A172 (cell line): ENCODE measurements around the gene AIG1. TPM values are rescaled to one million over a fixed set of nuclear protein-coding genes. Genes with fewer than 3 reads are reported as not detected.
"Not testable (repeated sequence)": the region's sequence is repeated elsewhere in the genome, so short reads cannot be mapped to it uniquely, and the experiment has no call there.

ENCODE experiments used
- DNase-seq: peaks from one replicate; pipeline ENCODE4 v3.0.0-alpha.2; 2015; ENCODE audit warnings: low spot score
- total RNA-seq: library from RNA; depleted of rRNA; stranded (reverse); fragments of >200 nt; shearing (Covaris generic); gene quantifications from 2 replicates; pipeline ENCODE4 v1.2.3, GENCODE V29; 2014

The AIG1 gene
- total RNA-seq, 1 experiment from 2014 or later = 73.0 TPM

DNA sequence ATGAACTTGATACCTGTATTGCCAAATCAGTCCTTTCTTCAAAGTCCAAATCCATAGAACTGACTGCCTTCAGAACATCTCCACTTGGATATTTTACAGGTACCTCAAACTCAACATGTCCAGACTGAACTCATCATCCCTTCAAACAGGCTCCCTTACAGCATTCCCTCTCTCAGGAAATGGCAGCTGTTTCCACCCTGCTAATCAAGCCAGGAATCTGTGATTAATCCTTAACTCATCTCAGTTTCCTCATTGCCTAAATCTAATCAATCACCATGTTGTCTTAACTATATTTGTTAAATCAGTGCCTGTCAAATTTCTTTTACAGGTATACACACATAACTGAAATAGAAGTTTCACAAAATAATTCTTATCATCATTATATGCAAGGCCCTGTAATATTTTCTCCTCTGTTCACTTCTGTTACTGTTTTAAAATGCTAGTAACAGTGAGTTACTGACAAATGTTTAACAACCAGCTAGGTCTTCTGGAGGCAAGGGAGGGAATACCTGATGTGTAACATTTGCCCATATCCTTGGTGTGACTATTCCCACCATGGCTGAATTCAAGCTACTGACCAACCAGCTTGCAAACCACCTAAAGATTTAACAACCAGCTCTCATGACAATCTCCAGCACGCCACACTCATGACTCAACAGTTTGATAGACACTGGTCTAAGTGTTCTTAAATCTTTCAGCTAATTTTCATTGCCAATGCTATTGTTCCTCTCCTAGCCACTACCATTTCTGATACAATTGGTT lies 264.9 kb downstream of the AIG1 start:
- DNase-seq = peak; percentile 50

DNA sequence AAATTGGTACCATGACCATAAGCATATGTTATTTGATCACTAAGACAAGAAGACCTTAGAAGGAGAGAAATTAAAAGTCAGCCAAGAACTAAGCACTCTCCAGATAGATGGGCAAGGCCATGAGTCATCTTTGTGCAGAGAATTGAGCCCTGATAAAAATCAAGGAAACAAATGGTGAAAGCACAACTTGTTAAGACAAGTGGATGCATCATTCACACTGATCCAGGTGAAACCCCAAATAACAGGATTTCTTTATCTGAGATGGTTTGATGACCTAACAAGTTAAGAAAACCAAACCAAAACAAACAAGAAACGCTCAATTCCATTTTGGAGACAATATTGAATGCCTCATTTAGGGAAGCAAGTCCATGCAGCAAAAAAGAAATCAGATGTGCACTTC lies 268.2 kb downstream of the AIG1 start:
- DNase-seq = peak; percentile 69

GRCh38 chr6:143329323-143329722 lies 268.6 kb downstream of the AIG1 start:
- no peak for DNase-seq

DNA sequence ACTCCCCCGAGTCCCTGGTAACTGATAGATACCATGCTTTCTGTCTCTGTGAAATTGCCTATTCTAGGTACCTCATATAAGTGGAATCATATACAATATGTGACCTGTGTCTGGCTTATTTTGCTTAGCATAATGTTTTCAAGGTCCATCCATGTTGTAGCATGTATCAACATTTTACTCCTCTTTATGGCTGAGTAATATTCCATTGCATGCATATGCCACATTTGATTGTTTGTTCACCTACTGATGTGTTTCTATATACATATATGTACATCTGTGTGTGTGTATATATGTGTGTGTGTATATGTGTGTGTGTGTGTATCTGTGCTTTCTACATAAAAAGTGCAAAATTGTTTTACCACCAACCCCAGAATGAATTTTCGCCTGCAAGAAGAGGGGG lies 270.7 kb downstream of the AIG1 start:
- no peak for DNase-seq

DNA sequence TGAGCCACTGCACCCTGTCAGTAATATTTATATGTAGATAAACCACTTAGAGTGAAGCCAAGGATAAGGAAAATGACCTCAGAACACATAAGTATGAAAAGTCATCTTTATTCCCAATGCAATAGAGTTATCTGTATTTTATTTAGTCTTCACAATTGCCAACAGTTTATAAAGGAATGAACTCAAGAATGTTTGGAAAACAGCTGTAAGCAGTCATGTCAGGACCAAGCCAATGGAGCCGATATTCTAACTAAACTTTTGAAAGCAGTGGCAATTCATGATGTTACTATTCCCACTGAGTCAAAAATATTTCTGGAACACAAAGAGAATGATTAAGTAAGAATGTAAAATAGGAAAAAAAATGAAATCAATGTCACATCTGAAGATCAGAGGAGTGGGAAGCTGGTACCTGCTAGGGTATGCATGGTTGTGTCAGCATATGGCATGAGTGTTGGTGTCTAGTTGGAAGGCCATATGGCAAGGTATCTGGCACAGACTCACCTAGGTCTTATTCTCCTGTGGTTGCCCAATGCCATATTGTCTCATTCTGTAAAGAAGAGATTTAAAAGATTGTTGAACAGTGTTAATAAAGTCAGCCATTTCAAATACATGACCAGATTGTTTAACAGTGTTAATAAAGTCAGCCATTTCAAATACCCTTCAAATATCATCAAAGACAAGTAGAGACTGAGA lies 271.6 kb downstream of the AIG1 start:
- no peak for DNase-seq

DNA sequence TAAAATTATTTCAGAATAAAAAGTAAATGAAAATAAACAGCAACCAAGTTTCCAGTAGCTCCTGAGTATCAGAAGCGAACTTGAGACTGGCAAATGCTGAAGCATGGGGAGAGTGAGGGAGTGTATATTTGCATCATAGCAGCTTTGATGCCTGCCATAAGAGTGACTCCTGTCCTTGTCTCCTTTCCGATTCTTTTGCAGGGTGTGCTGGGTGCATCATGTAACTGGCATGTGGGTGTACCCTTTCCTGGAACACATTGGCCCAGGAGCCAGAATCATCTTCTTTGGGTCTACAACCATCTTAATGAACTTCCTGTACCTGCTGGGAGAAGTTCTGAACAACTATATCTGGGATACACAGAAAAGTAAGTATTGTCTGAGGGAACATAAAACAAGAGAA lies 272.4 kb downstream of the AIG1 start:
- no peak for DNase-seq

DNA sequence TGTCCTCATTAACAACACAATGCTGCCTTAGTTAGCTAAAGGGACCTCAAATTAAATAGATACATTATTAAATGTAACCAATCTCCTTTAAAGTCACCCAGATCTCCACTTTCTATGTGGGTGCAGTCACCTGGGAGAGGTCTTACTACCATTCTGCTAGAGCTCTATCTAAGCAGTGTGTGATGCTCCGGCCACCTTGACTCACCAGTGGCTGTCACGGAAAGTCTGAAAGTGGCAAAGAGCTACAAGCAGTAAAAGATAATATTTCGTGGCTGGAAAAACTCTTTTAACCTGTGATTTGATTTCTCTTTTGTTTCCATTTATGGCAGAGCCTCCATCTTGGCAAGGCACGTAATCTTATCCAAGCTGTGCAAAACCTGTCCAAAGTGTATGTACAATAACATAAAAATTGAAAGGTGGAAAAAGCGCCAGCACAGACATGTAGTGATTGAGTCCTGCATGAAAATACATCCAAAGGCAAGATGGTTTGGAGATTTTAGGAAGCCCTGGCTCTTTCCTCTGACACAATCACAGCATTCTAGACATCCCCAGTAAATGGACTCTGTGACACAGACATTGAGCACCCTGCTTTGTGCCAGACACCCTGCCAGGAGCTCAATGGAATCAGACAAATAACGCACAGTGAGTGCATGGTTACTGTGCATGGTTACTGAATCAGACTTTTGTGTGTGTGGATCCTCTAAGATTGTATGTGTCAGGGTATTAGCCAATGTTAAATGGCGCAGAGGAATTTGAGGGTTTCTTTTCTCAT lies 273.2 kb downstream of the AIG1 start:
- no peak for DNase-seq

DNA sequence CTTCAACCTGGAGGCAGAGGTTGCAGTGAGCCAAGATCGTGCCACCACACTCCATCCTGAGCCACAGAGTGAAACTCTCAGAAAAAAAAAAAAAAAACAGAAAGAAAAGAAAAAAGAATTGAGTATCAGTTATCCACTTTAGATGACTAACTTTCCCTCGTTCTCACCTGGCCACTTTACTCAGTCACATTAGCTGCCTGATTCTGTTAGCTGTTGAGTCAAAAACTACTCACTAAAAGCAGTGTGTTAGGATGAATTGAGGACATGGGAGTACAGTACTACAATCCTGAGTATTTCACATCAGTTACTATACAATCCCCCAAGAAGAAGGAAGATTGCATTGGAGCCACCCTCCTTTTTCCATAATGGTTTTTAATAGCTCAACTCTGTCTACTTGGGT lies 275.2 kb downstream of the AIG1 start:
- no peak for DNase-seq

- DNase-seq = peak; percentile 50
These were observed 275.9 kb downstream of the AIG1 start for GRCh38 chr6:143336446-143337152.

DNA sequence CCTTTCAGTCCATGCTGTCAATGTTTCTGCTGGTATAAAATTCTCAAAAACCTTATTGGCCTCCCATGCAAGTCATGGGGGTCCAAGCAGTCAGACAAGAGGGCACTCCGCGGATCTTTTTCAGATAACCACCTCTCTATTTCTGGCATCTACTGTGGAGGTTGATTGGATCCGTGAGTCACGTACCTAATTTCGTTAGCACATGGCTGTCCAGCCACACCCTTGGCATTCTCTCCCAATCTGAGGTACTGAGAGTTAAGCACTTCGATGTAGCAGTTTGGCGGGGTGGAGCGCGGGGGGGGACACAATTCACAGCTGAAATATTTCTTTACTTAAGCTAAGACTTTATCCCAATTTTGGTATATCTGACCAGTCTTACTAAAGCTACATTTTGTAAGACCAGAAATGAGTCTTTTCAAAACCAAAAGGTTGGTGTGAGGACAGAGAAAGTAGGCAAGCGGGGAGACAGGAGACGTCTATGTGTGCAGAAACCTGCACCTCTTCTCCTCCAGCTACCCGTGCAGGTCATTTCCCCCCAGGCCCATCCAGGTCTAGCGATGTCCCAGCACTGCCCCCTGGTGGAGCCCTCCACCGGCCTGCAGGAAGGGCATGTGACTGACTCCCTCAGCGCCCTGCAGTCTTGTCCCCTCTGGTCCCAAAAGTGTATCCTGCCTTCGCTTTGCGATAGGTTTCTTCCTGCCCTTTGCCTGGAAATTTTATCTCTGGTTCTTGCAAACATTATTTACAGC lies 276.7 kb downstream of the AIG1 start:
- DNase-seq = peak; percentile 19

DNA sequence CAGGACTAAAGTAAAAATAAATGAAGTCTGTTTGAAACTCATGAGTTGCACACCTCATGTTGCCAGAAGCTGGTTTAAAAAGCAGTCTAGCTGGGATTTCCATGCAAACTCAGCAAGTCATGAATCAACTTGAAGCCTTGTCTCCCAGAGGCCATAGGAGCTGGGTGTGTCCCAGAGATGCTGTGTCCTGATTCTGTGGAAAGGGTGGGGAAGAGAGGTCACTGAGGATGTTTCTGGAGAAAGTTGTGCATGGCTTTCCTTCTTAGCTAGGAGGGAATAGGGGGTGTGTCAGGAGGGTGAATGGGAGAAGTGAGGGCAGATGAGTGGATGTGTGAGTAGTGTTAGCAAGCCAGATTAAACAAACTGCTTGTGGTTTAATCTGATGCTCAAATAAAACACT lies 278.5 kb downstream of the AIG1 start:
- no peak for DNase-seq

DNA sequence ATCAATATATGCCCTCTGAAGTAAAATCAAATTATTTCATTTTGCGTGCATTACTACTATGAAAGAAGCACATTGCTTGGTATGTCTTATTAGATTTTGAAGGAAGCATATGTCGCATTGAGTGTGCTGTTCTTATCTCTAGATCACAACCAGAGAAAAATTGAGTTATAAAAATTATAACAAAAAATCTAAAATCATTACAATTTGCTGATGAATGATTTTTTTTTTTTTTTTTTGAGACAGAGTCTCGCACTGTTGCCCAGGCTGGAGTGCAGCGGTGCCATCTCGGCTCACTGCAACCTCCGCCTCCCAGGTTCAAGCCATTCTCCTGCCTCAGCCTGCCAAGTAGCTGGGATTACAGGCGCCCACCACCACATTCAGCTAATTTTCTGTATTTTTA lies 284.8 kb downstream of the AIG1 start:
- not testable (repeated sequence) for DNase-seq

GRCh38 chr6:143346004-143346403 lies 285.3 kb downstream of the AIG1 start:
- DNase-seq = no peak

GRCh38 chr6:143348531-143348930 lies 287.8 kb downstream of the AIG1 start:
- DNase-seq = no peak

DNA sequence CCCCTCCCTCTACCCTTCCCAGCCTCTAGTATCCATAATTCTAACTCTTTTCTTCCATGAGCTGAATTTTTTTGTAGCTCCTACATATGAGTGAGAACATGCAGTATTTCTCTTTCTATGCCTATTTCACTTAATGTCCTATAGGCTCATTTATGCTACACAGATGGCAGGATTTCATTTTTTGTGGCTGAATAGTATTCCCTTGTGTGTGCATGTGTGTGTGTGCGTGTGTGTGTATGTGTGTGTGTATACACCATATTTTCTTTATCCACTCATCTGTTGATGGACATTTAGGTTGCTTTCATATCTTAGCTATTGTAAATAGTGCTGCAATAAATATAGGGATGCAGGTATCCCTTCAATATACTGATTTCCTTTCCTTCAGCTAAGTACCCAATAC lies 288.8 kb downstream of the AIG1 start:
- no peak for DNase-seq

GRCh38 chr6:143356101-143356880 lies 295.6 kb downstream of the AIG1 start:
- no peak for DNase-seq

DNA sequence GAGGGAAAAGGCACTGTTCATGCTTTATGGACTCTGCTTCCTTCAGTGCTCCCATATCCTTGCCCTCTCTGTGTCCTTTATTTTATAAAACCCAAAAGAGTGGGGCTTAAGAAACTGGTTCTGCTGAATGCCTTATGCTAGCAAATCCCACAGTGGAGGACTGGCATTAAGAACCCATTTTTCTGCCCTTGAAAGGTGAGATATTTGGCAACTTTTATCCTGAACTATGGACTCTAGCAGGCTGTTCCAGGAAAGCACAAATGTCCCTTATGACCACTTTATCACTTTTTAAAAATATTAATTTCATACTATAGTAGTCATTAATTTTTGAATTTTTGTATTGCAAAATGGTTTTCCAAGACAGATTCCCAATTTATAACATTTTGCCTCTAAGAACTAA lies 296.5 kb downstream of the AIG1 start:
- no peak for DNase-seq

DNA sequence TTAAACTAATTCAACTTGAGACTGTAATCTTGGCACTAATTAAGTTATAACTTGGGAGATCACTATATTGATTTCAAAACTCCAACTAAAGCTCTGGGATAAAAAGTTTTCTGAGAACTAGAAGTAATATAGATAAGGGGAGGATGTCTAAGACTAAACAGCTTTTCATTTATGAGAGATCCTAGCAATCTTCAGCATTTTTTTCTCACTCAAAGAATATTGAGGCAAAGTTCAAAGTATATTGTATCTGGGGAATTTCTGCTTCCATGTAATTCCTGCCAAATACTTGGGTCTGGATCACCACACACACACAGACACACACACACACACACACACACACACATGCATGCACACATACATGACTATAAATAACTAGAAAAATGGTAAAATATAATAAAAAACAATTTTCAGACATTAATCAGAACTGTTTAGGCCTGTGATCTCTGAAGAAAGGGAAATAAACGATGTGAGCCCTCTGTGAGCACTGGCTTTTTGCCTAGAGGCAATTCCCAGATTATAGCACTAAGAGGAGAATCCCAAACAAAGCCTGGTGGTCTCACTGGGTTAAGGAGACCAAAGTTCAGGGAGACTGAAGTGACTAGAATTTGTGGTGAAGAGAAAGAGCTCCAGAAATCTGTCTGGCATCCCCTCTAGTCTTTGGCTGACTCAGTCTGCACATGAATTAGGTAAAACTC lies 297.0 kb downstream of the AIG1 start:
- DNase-seq = no peak

DNA sequence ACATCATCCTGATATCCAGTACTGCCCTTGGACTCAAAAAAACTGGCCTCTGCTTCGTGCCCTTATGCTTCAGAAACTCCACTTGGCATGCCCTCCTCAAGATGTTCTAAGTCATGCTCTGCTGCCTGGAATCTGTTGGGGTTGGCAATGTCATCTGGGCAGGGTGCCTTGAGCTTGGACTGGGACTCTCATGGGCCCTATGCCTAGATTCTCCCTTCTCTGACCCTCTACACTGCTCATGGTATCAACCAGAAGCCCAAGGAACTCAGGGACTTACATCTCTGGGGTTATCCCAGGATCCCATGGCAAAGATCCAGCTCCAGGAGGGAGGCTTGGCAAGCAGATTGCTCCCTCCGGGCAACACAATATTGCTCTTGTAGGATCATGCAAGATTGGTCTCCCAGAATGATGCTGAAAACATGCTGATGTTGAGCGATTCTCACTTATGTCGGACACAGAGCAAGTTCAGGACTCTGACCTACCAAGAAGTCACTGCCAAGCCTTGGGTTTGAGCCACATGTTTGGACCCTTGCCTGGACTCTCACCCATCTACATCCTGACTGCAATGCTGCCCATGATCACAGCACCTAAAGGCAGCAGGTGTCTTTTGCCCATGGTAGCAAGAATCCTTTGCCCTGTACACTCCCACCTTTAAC lies 301.0 kb downstream of the AIG1 start:
- no peak for DNase-seq
